HEK293T (cell line): ENCODE results near the gene WDR36.

Experiments used
- CTCF ChIA-PET: fragments of 350-600 bp; formaldehyde crosslinking; extraction: SDS; loops from one replicate; lab custom pipeline; 2021; ENCODE audit warnings: antibody characterized with exemption, inconsistent platforms; lab: Yijun Ruan, JAX
- POLR2A ChIA-PET: fragments of 350-600 bp; formaldehyde crosslinking; extraction: SDS; loops from one replicate; lab custom pipeline; 2020; ENCODE audit warnings: antibody characterized with exemption, inconsistent platforms; lab: Yijun Ruan, JAX
- DNase-seq: peaks from one replicate; pipeline ENCODE4 v3.0.0; 2012; ENCODE audit warnings: mixed read lengths; ENCODE audit errors: extremely low spot score
- ARNT ChIP-seq: fragments of 450-650 bp; IDR thresholded peaks from 2 replicates; pipeline ENCODE4 v1.6.1; 2017; ENCODE audit warnings: mild to moderate bottlenecking
- BHLHE40 ChIP-seq: fragments of 450-650 bp; IDR thresholded peaks from 2 replicates; pipeline ENCODE4 v1.6.1; 2016; ENCODE audit warnings: mild to moderate bottlenecking, moderate library complexity, borderline replicate concordance
- CTBP1 ChIP-seq: fragments of 450-650 bp; IDR thresholded peaks from 2 replicates; pipeline ENCODE4 v1.6.1; 2016; ENCODE audit warnings: borderline replicate concordance
- ELF4 ChIP-seq: fragments of 450-650 bp; IDR thresholded peaks from 2 replicates; pipeline ENCODE4 v1.6.1; 2017; ENCODE audit warnings: antibody characterized with exemption
- FOXA1 ChIP-seq: fragments of 450-650 bp; IDR thresholded peaks from 2 replicates; pipeline ENCODE4 v1.6.1; 2016; ENCODE audit warnings: mild to moderate bottlenecking
- FOXK2 ChIP-seq: fragments of 450-650 bp; IDR thresholded peaks from 2 replicates; pipeline ENCODE4 v1.6.1; 2016; ENCODE audit warnings: mild to moderate bottlenecking
- FOXM1 ChIP-seq: fragments of 450-650 bp; IDR thresholded peaks from 2 replicates; pipeline ENCODE4 v1.6.1; 2017; ENCODE audit warnings: mild to moderate bottlenecking, borderline replicate concordance
- HDGF ChIP-seq: fragments of 450-650 bp; IDR thresholded peaks from 2 replicates; pipeline ENCODE4 v1.6.1; 2017; ENCODE audit warnings: antibody characterized with exemption, borderline replicate concordance
- L3MBTL2 ChIP-seq: fragments of 450-650 bp; conservative IDR thresholded peaks from 2 replicates; pipeline ENCODE4 v1.6.1; 2016; ENCODE audit warnings: mild to moderate bottlenecking
- LEF1 ChIP-seq: fragments of 450-650 bp; IDR thresholded peaks from 2 replicates; pipeline ENCODE4 v1.6.1; 2017; ENCODE audit warnings: mild to moderate bottlenecking, borderline replicate concordance
- NFRKB ChIP-seq: fragments of 450-650 bp; IDR thresholded peaks from 2 replicates; pipeline ENCODE4 v1.6.1; 2016; ENCODE audit warnings: mild to moderate bottlenecking, moderate library complexity
- PKNOX1 ChIP-seq: fragments of 450-650 bp; IDR thresholded peaks from 2 replicates; pipeline ENCODE4 v1.6.1; 2016
- SP1 ChIP-seq: fragments of 450-650 bp; IDR thresholded peaks from 2 replicates; pipeline ENCODE4 v1.6.1; 2017
- SUZ12 ChIP-seq: fragments of 450-650 bp; IDR thresholded peaks from 2 replicates; pipeline ENCODE4 v1.6.1; 2016; ENCODE audit warnings: mild to moderate bottlenecking
- TARDBP ChIP-seq: fragments of 450-650 bp; IDR thresholded peaks from 2 replicates; pipeline ENCODE4 v1.6.1; 2016
- ZNF384 ChIP-seq: fragments of 450-650 bp; IDR thresholded peaks from 2 replicates; pipeline ENCODE4 v1.6.1; 2016

Gene WDR36

DNA sequence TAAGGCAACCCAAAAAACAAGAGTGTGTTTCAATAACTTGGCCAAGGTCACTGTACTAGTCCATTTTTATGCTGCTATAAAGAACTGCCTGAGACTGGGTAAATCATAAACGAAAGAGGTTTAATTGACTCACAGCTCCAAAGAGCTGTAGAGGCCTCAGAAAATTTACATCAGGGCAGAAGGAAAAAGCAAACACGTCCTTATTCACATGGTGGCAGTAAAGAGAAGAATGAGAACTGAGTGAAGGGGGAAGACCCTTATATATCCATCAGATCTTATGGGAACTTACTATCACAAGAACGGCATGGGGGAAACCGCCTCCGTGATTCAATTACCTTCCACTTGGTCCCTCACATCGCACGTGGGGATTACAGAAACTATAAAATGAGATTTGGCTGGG, 67.7 kb downstream of the WDR36 start:
- CTCF ChIA-PET, result interaction anchor here (0.9 kb wide), 1 partner anchor 119 kb away, joined by 3 read pairs; no protein-coding TSS in a partner anchor
- no peak for DNase-seq
- POLR2A ChIA-PET, result no interaction called here
- TF ChIP-seq HDGF, result no peak

DNA sequence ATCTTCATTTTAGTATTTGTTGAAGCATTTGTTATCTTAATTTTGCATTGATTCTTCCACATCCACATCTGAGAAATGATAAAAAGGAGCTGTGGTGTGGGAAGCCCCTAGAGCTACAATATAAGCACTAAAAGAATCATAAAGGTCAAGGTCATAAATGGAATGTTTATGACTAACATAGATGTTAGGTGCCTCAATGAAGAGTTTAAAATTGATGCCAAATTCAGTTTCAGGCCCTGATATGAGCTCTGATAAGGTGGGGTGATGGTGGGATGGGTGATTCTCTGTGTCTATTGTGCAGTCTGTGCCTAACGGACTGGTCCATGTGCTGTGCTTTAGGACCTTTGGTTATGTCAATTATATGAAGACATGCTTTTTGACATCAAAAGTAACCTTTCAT, 70.9 kb downstream of the WDR36 start:
- ChIA-PET CTCF (interaction anchor here (2.8 kb wide), 1 partner anchor 116 kb away, joined by 10 read pairs; no protein-coding TSS in a partner anchor), POLR2A (no interaction called here)
- no peak for DNase-seq
- TF ChIP-seq SUZ12 (no peak), FOXA1 (no peak), FOXM1 (no peak), FOXK2 (no peak), PKNOX1 (no peak), BHLHE40 (no peak)

- ChIA-PET POLR2A (interaction anchor here (0.5 kb wide), 1 partner anchor 341 kb away, joined by 3 read pairs; no protein-coding TSS in a partner anchor), CTCF (no interaction called here)
- TF ChIP-seq NFRKB, result no peak
- peak; percentile 18 for DNase-seq
Measured at GRCh38 chr5:111165058-111165457, 72.9 kb downstream of the WDR36 start.

DNA sequence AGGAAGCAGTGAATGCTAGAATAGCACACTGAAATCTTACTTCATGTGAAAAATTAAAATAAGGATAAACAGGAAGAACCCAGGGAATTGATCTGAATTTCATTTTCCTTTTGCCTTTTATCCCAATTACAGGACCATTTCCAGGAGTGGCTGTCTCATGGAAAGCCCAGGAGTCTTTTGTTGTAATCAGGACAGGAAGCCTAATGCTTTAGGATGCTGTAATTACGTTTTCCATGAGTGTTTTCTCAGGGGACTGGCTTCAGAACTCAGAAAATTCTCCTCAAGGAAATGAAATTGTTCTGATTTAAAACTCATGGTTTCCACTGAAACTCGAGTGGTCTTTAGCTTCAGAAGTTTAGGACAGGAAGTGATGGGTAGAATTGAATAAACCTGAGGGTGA, 75.4 kb downstream of the WDR36 start:
- TF ChIP-seq L3MBTL2 (no peak), ELF4 (no peak), ZNF384 (no peak), HDGF (no peak), BHLHE40 (no peak), PKNOX1 (no peak), SP1 (no peak), TARDBP (no peak), FOXM1 (no peak), SUZ12 (no peak), FOXK2 (no peak)
- ChIA-PET POLR2A (no interaction called here), CTCF (no interaction called here)
- no peak for DNase-seq

DNA sequence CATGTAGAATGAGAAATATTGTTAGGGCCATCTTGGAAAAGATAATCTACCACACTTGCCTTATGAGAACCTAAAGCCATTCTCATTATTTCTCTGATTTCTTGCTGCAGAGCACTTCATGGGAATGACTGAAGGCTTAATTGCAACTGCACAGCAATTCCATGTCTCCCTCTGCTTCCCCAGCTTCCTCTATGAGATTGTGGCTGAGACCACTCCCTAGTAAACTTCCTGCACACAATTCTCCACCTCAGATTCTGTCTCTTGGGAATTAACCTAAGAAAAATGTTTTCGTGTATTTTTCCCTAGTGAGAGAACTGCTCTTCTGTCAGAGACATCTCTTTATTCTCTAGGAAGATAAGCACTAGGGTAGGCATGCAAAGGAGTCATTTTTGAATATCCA, 76.5 kb downstream of the WDR36 start:
- ChIA-PET POLR2A (no interaction called here), CTCF (no interaction called here)
- TF ChIP-seq L3MBTL2, result no peak
- no peak for TF ChIP-seq ARNT
- TF ChIP-seq SUZ12, result no peak
- no peak for TF ChIP-seq NFRKB
- no peak for TF ChIP-seq TARDBP
- TF ChIP-seq LEF1, result no peak
- TF ChIP-seq FOXK2, result no peak
- TF ChIP-seq PKNOX1, result no peak
- TF ChIP-seq BHLHE40, result no peak
- no peak for TF ChIP-seq HDGF
- TF ChIP-seq ELF4, result no peak
- no peak for TF ChIP-seq CTBP1
- no peak for TF ChIP-seq FOXM1
- no peak for TF ChIP-seq SP1
- no peak for DNase-seq

- no peak for TF ChIP-seq CTBP1
- no peak for TF ChIP-seq ELF4
- TF ChIP-seq FOXA1, result no peak
- TF ChIP-seq FOXM1, result no peak
- TF ChIP-seq ZNF384, result no peak
- TF ChIP-seq SUZ12, result no peak
- no peak for TF ChIP-seq LEF1
- no peak for TF ChIP-seq NFRKB
- no peak for TF ChIP-seq L3MBTL2
- no peak for TF ChIP-seq FOXK2
- TF ChIP-seq PKNOX1, result no peak
- TF ChIP-seq SP1, result no peak
- TF ChIP-seq ARNT, result no peak
- TF ChIP-seq TARDBP, result no peak
- TF ChIP-seq HDGF, result no peak
- no peak for TF ChIP-seq BHLHE40
- ChIA-PET CTCF (no interaction called here), POLR2A (no interaction called here)
- no peak for DNase-seq
Measured at GRCh38 chr5:111169269-111169668, 77.1 kb downstream of the WDR36 start.

DNA sequence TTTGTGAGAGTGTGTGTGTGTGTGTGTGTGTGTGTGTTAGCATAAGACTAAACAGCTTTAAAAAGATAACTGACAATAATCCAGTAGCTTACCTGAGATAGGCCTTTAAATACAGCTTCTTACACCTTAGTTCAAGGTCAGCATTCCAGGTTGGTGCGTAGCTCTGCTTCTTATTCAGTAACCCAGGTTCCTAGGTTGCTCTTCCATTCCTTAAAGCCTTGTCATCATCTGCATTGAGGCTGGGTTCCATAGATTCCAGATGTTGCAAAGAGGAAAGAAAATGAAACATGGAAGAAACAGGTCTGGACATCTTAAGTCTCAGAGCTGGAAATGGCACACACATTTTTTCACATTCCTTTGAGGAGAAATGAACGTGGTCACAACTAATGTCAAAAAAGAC, 78.1 kb downstream of the WDR36 start:
- TF ChIP-seq LEF1 (no peak), ELF4 (no peak), CTBP1 (no peak), SP1 (no peak), BHLHE40 (no peak), ZNF384 (no peak), PKNOX1 (no peak), FOXK2 (no peak), L3MBTL2 (no peak)
- POLR2A ChIA-PET, result no interaction called here
- CTCF ChIA-PET, result interaction anchor here (0.6 to 1.5 kb wide), 2 partner anchors 110 to 537 kb away, joined by 3 to 5 read pairs; no protein-coding TSS in a partner anchor
- no peak for DNase-seq
